Heart right ventricle (tissue), 16 donors: ENCODE measurements around the gene TCERG1L. TPM values are rescaled to one million over a fixed set of nuclear protein-coding genes. Genes with fewer than 3 reads are reported as not detected.

Experiments
- ATAC-seq, 8 donors: fragments of 200-7000 bp; cut with Tn5 transposase; one replicate each; pipeline ENCODE4 v1.9.1; 2020; ENCODE audit warnings: mild to moderate bottlenecking in 8 of 8, moderate library complexity in 8 of 8, moderate number of reproducible peaks in 1 of 8
- DNase-seq, 2 donors: peaks; one replicate each; pipeline ENCODE4 v3.0.0-alpha.2; 2020
- H3K27ac ChIP-seq, 10 donors: fragments of 200-600 bp; sonication (generic) in 2 of 10; one replicate each; pipeline versions ENCODE4 v1.5.0 to v1.8.0; 2020 to 2022; ENCODE audit warnings: mild to moderate bottlenecking in 3 of 10
- H3K27me3 ChIP-seq, 7 donors: fragments of 200-600 bp; one replicate each; pipeline ENCODE4 v1.8.0; 2021 to 2022; ENCODE audit warnings: mild to moderate bottlenecking in 2 of 7
- H3K36me3 ChIP-seq, 9 donors: fragments of 200-600 bp; sonication (generic) in 1 of 9; one replicate each; pipeline versions ENCODE4 v1.5.0 to v1.8.0; 2020 to 2022; ENCODE audit warnings: mild to moderate bottlenecking in 2 of 9
- H3K4me1 ChIP-seq, 9 donors: fragments of 200-600 bp; sonication (generic) in 1 of 9; one replicate each; pipeline versions ENCODE4 v1.5.0 to v1.8.0; 2020 to 2022; ENCODE audit warnings: mild to moderate bottlenecking in 4 of 9
- H3K4me3 ChIP-seq, 10 donors: fragments of 200-600 bp; sonication (generic) in 2 of 10; one replicate each; pipeline versions ENCODE4 v1.5.0 to v1.8.0; 2020 to 2022; ENCODE audit warnings: mild to moderate bottlenecking in 7 of 10, moderate library complexity in 2 of 10
- H3K9me3 ChIP-seq, 11 donors: fragments of 200-600 bp in 10 of 11; sonication (generic) in 2 of 11; one replicate each; pipeline versions ENCODE4 v1.5.0 to v1.8.0; 2013 to 2022; ENCODE audit warnings: mild to moderate bottlenecking in 2 of 11, control low read depth in 1 of 11, moderate library complexity in 1 of 11
- CTCF ChIP-seq, 9 donors: fragments of 200-600 bp; sonication (generic) in 2 of 9; IDR thresholded peaks; one replicate each; pipeline versions ENCODE4 v1.5.0 to v1.8.0; 2021 to 2022; ENCODE audit warnings: antibody characterized with exemption in 9 of 9, mild to moderate bottlenecking in 5 of 9, moderate library complexity in 1 of 9
- WGBS, 2 donors: extraction: QIAGEN DNeasy Blood & Tissue Kit; methylation state at CpG; one replicate each; pipeline ENCODE4 v1.1.7; 2013; ENCODE audit warnings: inconsistent platforms in 1 of 2; 5-methylcytosine and 5-hydroxymethylcytosine counted together
- intact Hi-C, 10 donors: fragments of 100-400 bp; cut with DNase I; formaldehyde crosslinking; loops; one replicate each; pipeline versions ENCODE4 v1.11.1 to v1.14.2; 2022
- polyA plus RNA-seq, 2 donors: library from polyadenylated mRNA; stranded (reverse); fragments of 200-250 nt; gene quantifications; one replicate each; pipeline ENCODE4 v1.2.3, GENCODE V29; 2013
- total RNA-seq, 10 donors: library from RNA; stranded (reverse); fragmentation: NEBNext Ultra II Directional in 3 of 10; extraction: Animal tissue kit (Norgen Biotek cat#: 25700) in 3 of 10; gene quantifications; one replicate each; pipeline versions ENCODE4 v1.2.1 to v1.2.4, GENCODE V29; 2021 to 2023
- donor health status: Arrhythmogenic right ventricular cardiomyopathy.
- donor health status: ischemic (EF 13 %, LVEDD 7.1; RV severe dilation, severe dysfunction).
- donor health status: healthy with polysubstance abuse.
- donor health status: DM: no; HTN: yes; CAD: no.
- donor health status: DM: no; HTN: no; CAD: no.
- donor health status: ischemic (EF 25% LVEDD 6.9; RV normal size, moderate dysfunction).
- donor health status: ischemic (EF 25% LVEDD 5.7; RV mildly dilated, moderate dysfunction).
- donor health status: healthy.
- donor health status: DM: yes; HTN: yes; CAD: no.
- donor health status: Ischemic cardiomyopathy.
- donor health status: ischemic (EF 35%, LVEDD 5.7; RV mildly dilated, moderate dysfunction).
- donor health status: nonischemic (EF 11% LVEDD 7.7; RV severe dilation, severe dysfunction).
- donor health status: DM: yes; HTN: yes; CAD: no.
- donor health status: PGD.
- donor health status: ischemic (EF 29% LVEDD 5.4; RV normal size, mild dysfunction).
- donor health status: nonischemic (EF 23%, LVEDD 6.1; RV moderate dilation, normal function).

The TCERG1L gene
- total and polyA plus RNA-seq, 12 donors, result 0.09 TPM; not detected in 10

GRCh38 chr10:131310142-131310541 is 1.4 kb downstream of the TCERG1L start:
- Histone ChIP-seq H3K9me3 (no peaks in the 10 kb centered on the region), H3K4me1 (peaks cover 0 to 9% (median 5%) of the 10 kb centered on the region in 9 donors), H3K4me3 (no peak overlapping the region), H3K36me3 (no peaks in the 10 kb centered on the region), H3K27ac (no peak overlapping the region), H3K27me3 (peaks cover 28 to 92% (median 75%) of the 10 kb centered on the region in 7 donors)
- ATAC-seq (no peak), DNase-seq (no peak)
- WGBS, 2 donors, result 12 to 18% methylated on average over 4 of the region's 4 CpGs
- intact Hi-C loops, result no loop called here
- TF ChIP-seq CTCF (IDR thresholded peaks at IDR 0.05), result peak in 2 of 9 donors; percentile 15

GRCh38 chr10:131300508-131300907 is 11.0 kb downstream of the TCERG1L start:
- Histone ChIP-seq H3K4me1 (no peaks in the 10 kb centered on the region), H3K9me3 (peaks cover 0 to 39% (median 14%) of the 10 kb centered on the region in 11 donors), H3K36me3 (no peaks in the 10 kb centered on the region), H3K27ac (no peak overlapping the region), H3K27me3 (peaks cover 0 to 29% (median 9%) of the 10 kb centered on the region in 7 donors), H3K4me3 (no peak overlapping the region)
- TF ChIP-seq CTCF (IDR thresholded peaks at IDR 0.05), result no peak
- DNase-seq (no peak), ATAC-seq (no peak)
- WGBS, 2 donors, result 75 to 78% methylated on average over 3 of the region's 3 CpGs
- intact Hi-C loops, result no loop called here

GRCh38 chr10:131290781-131291180 is 20.7 kb downstream of the TCERG1L start:
- 68 to 76% methylated on average over 7 of the region's 7 CpGs for WGBS, 2 donors
- DNase-seq (no peak), ATAC-seq (no peak)
- Histone ChIP-seq H3K4me3 (no peak overlapping the region), H3K27ac (no peak overlapping the region), H3K27me3 (no peaks in the 10 kb centered on the region), H3K36me3 (no peaks in the 10 kb centered on the region), H3K9me3 (peaks cover 0 to 9% (median 0%) of the 10 kb centered on the region in 11 donors), H3K4me1 (no peaks in the 10 kb centered on the region)
- TF ChIP-seq CTCF (IDR thresholded peaks at IDR 0.05), result no peak
- intact Hi-C loops, result no loop called here

GRCh38 chr10:131288648-131289047 is 22.9 kb downstream of the TCERG1L start:
- no peak for TF ChIP-seq CTCF (IDR thresholded peaks at IDR 0.05)
- H3K4me1 ChIP-seq, result no peaks in the 10 kb centered on the region
- ATAC-seq, result no peak
- intact Hi-C loops, result no loop called here
- H3K27me3 ChIP-seq, result no peaks in the 10 kb centered on the region
- WGBS, 2 donors, result 84 to 86% methylated on average over 12 of the region's 12 CpGs
- H3K36me3 ChIP-seq, result no peaks in the 10 kb centered on the region
- H3K4me3 ChIP-seq, result no peak overlapping the region
- H3K27ac ChIP-seq, result no peak overlapping the region
- no peak for DNase-seq
- peaks cover 0 to 13% (median 0%) of the 10 kb centered on the region in 11 donors for H3K9me3 ChIP-seq
